CMK (cell line): ENCODE measurements around the gene TTLL1.
"Not testable (repeated sequence)": the region's sequence is repeated elsewhere in the genome, so short reads cannot be mapped to it uniquely, and the experiment has no call there.

Source experiments
- DNase-seq: peaks from one replicate; pipeline ENCODE4 v3.0.0-alpha.2; 2010; ENCODE audit warnings: low read depth

TTLL1 gene

GRCh38 chr22:43110444-43110926 is 21.3 kb upstream of the TTLL1 start, which contains the start of gene BIK:
BIK (plus strand) TSS chr22:43110750; CDS start chr22:43124023, 13,273 bp downstream.
- DNase-seq = no peak

DNA sequence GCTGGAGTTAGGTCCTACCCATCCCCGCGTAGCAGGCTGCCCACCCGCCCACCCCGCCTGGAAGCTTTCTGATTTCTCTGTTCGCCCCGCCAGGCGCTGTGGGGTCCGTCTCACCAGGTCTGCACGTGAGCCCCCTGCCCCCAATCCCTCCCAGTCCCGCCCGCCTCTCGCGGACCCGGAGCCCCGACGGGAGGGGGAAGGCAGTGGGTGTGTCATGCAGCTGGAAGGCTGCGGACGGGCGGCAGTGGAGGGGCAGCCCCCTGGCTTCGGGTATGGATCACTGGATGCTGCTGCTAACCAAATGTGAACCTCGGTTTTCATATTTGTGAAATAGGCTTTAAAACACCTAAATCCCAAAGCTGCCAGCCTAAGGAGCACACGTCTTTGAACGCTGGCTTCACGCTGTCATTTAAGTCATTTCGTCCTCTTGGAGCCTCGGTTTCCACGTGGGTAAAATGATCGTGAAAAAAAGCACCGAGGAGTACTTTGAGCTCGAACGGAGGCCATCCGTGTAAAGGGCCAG is 20.8 kb upstream of the TTLL1 start:
- DNase-seq = no peak

DNA sequence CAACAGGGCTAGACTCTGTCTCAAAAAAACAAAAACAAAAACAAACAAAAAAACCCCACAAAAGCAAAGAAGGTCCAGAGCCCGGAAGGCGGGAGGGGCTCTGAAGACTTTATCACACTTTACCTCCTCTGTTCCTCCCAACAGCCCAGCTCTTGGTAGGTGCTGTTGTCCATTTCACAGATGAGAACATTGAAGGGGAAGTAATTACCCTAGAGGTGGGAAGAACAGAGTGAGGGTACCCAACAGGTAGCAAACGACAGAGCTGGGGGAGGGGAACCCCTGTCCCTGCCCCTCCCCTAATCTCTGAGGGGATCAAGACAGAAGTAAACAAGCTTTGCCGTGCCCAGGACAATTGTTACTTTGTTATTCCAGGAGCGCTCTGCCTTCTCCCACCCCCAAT is 20.3 kb upstream of the TTLL1 start:
- no peak for DNase-seq

DNA sequence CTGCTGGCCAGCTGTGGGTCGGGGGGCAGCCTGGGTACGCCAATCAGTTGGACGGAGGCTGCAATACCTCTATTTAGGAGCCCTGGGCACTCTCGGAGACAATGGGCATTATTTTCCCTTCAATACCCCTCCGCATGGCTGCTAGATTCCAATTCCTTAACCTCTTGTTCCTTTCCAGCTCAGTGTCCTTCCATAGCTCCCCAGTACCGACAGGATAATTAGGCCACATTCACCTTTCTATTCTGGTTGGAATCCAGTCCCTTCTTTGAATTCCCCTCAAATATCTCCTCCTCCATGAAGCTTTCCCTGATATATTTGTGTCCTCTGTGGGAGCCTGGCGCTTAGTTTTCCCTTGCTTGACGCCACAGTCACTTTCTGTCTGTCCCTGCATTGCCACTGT is 17.1 kb upstream of the TTLL1 start:
- DNase-seq = no peak

DNA sequence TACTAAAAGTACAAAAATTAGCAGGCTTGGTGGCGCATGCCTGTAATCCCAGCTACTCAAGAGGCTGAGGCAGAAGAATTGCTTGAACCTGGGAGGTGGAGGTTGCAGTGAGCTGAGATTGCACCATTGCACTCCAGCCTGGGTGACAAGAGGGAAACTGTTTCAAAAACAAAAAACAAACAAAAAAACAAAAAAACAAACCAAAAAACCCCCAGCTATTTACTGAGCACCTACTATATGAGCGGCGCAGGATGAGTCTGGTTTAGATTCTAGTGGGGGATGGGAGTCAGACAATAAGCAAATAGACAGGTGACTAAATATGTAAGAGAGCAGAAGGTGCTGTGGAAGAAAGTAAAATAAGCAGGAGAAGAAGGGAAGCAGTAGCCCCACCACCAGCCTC is 15.8 kb upstream of the TTLL1 start:
- not testable (repeated sequence) for DNase-seq

DNA sequence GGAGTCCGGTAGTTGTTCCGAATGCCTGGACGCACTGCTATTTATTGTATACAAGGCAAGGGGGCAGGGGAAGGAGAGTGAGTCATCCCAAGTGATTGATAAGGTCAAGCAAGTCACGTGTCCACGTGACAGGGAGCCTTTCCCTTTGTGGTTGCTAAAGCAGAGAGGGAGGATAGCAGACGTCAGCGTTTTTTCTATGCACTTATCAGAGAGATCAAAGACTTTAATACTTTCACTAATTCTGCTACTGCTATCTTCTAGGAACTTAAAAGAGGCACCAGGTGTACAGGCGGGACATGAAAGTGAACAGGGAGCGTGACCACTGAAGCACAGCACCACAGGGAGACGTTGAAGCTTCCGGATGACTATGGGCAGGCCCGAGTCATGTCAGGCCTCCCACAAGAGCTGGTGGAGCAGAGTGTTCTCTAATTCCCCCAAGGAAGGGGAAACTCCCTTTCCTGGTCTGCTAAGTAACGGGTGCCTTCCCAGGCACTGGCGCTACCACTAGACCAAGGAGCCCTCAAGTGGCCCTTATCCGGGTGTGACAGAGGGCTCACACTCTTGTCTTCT is 14.9 kb upstream of the TTLL1 start:
- DNase-seq = peak; percentile 90

GRCh38 chr22:43101306-43101705 is 12.1 kb upstream of the TTLL1 start:
- no peak for DNase-seq

DNA sequence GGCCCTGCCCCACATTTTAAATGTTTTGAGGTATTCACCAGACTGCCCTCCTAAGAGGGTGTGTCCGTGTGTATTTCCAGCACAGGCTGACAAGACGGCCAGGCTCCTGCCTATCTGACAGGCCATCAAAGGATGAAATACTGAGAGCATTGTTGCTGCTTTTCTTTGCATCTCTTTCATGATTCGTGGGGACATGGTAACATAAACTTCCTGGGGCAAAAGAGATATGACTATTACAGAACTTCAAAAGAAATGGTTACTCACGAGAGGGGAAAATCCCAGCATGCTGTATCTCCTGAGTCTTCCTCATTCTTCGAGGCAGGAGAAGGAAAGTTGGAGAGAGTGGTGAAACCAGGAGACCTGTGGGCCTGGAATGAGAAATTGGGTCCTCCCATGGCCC is 11.0 kb upstream of the TTLL1 start:
- DNase-seq = no peak

DNA sequence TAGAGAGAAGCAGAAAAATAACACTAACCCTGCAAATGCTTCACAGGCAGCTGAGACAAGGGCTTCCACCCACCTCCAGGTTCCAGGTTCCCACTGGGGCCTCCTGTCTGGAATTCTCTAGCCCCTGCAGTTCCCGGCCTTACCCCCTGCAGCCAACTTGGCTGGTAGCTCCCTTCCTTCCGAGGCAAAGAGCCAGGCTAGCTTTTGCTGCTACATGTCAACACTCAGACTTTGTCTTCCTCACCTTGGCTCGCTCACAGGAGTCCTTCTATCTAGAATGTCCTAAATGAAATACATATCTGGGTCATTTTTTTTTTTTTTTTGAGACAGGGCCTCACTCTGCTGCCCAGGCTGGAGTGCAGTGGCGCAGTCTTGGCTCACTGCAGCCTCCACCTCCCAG is 9.9 kb upstream of the TTLL1 start:
- no peak for DNase-seq

GRCh38 chr22:43098356-43098755 is 9.2 kb upstream of the TTLL1 start:
- DNase-seq = no peak

GRCh38 chr22:43096420-43096819 is 7.2 kb upstream of the TTLL1 start:
- DNase-seq = no peak

- no peak for DNase-seq
These were observed 5.4 kb upstream of the TTLL1 start for GRCh38 chr22:43094551-43094950.

DNA sequence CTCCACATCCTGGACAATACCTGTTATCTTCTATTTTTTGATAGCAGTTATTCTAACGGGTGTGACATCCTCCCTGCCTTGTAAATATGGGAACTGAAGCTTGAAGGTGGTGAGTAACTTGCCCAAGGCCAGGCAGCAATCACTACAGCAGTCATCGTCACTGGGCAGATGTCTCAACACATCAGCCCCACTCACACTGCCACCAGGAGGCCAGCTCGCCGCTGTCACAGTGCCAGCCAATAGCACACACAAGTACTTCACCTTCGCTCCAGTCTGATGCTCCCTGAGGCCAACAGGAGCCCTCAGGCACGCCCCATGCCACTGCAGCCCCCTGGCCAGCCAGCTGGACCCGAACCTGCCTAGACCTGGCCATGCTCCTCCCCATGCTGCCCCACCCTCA is 4.9 kb upstream of the TTLL1 start:
- DNase-seq = no peak

DNA sequence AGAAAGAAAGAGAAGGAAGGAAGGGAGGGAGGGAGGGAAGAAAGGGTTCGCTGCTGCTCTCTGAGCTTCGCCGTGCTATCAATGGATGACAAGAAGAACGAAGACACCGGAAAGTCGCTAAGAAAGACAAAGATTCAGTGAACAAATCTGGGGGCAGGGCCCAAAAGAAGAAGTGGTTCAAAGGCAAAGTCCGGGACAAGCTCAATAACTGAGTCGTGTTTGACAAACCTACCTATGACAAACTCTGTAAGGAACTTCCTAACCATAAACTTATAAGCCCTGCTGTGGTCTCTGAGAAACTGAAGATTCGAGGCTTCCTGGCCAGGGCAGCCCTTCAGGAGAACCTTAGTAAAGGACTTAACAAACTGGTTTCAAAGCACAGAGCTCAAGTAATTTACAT is 2.9 kb upstream of the TTLL1 start:
- no peak for DNase-seq

DNA sequence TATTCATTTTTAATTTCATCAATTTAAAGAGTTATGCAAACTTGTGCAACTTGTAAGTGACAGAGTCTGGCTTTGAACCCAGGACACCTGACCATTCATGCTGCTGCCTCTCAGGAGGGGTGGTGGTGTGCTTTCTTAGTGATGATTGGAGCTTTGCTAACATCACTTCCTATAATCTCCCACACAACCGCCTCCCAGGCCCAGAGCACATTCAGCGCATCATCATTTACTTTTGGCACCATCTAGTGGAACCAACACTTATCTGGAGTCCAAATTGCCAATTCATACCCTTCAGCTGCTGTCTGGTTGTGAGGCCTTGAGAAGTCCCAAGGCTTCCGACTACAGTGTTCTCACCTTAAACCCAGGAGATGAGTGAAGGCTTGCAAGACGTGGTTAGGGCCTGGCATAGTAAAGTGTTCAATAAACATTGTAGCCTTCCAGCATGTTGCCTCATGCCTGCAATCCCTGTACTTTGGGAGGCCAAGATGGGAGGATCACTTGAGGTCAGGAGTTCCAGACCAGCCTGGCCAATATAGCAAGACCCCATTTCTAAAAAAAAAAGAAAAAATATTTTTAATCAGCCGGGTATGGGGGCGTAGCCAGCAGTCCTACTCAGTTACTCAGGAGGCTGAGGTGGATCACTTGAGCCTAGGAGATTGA is 1.1 kb upstream of the TTLL1 start:
- DNase-seq = peak; percentile 83

- DNase-seq = no peak
These were observed 586 bp downstream of the TTLL1 start for GRCh38 chr22:43088627-43088983.

GRCh38 chr22:43085658-43086606 is 3.3 kb downstream of the TTLL1 start:
- no peak for DNase-seq

GRCh38 chr22:43081968-43082367 is 7.2 kb downstream of the TTLL1 start:
- DNase-seq = no peak

GRCh38 chr22:43080616-43081015 is 8.6 kb downstream of the TTLL1 start:
- DNase-seq = no peak

DNA sequence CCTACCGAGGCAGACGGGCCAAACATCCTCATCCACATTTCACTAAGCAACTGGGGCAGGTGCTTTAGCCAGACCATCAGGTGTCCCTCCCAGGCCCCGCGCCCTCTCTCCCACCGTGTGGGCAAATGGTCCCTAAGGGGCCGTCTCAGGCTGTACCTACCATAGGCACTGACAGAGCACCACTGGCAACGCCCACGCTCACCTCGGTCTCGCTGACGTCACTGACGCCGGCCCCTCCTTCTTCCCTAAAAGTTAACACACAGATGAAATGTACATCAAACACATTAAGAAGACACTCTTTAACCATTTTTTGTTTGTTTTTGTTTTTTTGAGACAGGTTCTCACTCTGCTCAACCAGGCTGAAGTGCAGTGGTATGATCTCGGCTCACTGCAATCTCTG is 9.4 kb downstream of the TTLL1 start:
- no peak for DNase-seq

GRCh38 chr22:43078522-43078921 is 10.7 kb downstream of the TTLL1 start:
- DNase-seq = no peak

DNA sequence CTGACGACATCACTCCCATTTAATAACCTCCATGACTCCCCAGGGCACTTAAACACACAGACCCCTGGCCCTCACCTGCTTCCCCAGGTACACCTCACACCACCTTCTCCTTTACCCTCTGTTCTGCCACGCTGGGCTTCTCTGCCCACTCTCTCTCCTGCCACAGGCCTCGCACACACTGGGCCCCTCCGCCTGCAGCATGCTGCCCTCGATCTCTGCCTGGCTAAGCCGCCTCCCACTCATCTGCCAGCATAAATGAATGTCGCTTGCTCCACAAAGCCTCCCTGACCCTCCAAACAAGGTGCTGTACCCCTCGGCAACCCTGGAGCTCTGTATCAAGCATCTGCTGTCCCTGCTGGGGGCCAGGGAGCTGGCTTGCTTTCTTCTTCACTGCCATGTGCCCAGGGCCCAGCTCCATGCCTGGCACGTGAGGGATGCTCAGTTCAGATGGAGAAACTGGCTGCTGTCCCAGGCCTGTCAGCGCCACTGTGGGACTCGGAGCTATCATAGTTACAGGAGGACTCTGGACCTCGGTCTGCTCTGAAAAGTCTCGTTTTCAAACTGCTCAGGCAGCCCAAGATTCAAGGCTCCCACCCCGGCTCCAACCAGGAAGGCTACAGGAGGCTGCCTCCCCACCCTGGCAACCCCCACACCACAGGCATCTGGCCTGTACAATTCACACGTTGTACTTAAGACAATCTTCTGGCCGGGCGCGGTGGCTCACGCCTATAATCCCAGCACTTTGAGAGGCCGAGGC is 11.9 kb downstream of the TTLL1 start:
- no peak for DNase-seq
